ENCODE measurements around the gene TIMM44. TPM values are rescaled to one million over a fixed set of nuclear protein-coding genes. Genes with fewer than 3 reads are reported as not detected.
A peak's percentile ranks its signal among the peaks of the same experiment; 100 is the strongest.

Gene TIMM44
- total RNA-seq, result 10 to 100 TPM; 49.8 to 81.5 TPM

GRCh38 chr19:7943444-7944176, at the start of gene TIMM44:
TSS of gene TIMM44 (minus strand) at chr19:7943666. CDS start at chr19:7943651, 15 bp downstream.
- Mint-ChIP-seq H3K27ac (peak within 1 kb of the TSS; percentile 94), H3K36me3 (ENCODE audit: low read depth) (peaks cover 40% of the 10 kb centered on the region), H3K4me3 (peak within 1 kb of the TSS; percentile 98), H3K27me3 (no peaks in the 10 kb centered on the region), H3K4me1 (peaks cover 22% of the 10 kb centered on the region), H3K9me3 (no peaks in the 10 kb centered on the region)
- ATAC-seq (replicated peaks), result peak; percentile 99

- H3K4me1 Mint-ChIP-seq, result peaks cover 7% of the 10 kb centered on the region
- H3K27me3 Mint-ChIP-seq, result no peaks in the 10 kb centered on the region
- no peak overlapping the region for H3K4me3 Mint-ChIP-seq
- no peaks in the 10 kb centered on the region for H3K9me3 Mint-ChIP-seq
- H3K27ac Mint-ChIP-seq, result no peak overlapping the region
- ATAC-seq (replicated peaks), result no peak
- H3K36me3 Mint-ChIP-seq (ENCODE audit: low read depth), result peaks cover 57% of the 10 kb centered on the region
These were observed 49.1 kb upstream of the TIMM44 start for GRCh38 chr19:7992575-7992974.

DNA sequence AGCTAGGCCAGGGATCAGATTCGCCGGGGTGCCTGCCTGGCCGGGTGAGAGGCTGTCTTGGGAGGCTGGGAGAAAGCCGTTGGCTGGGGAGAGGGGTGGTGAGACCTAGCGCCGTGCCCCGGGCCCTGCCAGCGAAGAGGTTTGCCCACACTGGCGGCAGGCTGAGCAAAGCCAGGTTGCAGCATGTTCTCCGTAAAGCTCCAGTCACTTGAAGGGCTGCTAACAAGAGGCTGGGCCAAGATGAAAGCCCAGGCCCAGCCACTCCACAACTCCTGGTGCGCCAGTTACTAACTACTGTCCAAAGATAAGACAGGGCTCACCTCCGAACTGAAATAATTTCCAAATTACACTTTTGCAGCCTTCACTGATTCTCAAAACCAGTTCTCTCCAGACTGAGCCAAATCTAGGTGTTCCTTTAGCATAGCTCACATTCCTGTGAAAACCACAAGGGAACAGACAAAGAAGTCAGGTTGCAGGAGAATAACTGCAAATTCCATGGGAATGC, 45.7 kb upstream of the TIMM44 start:
- H3K27me3 Mint-ChIP-seq, result no peaks in the 10 kb centered on the region
- peaks cover 78% of the 10 kb centered on the region for H3K36me3 Mint-ChIP-seq (ENCODE audit: low read depth)
- no peak for ATAC-seq (replicated peaks)
- no peaks in the 10 kb centered on the region for H3K9me3 Mint-ChIP-seq
- peaks cover 10% of the 10 kb centered on the region for H3K4me1 Mint-ChIP-seq
- H3K27ac Mint-ChIP-seq, result no peak overlapping the region
- no peak overlapping the region for H3K4me3 Mint-ChIP-seq

- Mint-ChIP-seq H3K9me3 (no peaks in the 10 kb centered on the region), H3K36me3 (ENCODE audit: low read depth) (peaks cover 81% of the 10 kb centered on the region), H3K27me3 (no peaks in the 10 kb centered on the region), H3K27ac (peak overlapping the region; percentile 15), H3K4me1 (peaks cover 10% of the 10 kb centered on the region), H3K4me3 (no peak overlapping the region)
- ATAC-seq (replicated peaks), result no peak
These were observed 44.8 kb upstream of the TIMM44 start for GRCh38 chr19:7988307-7988706.

GRCh38 chr19:7987114-7987768, 43.8 kb upstream of the TIMM44 start:
- no peak for ATAC-seq (replicated peaks)
- H3K9me3 Mint-ChIP-seq, result no peaks in the 10 kb centered on the region
- peak overlapping the region; percentile 65 for H3K27ac Mint-ChIP-seq
- no peaks in the 10 kb centered on the region for H3K27me3 Mint-ChIP-seq
- peaks cover 86% of the 10 kb centered on the region for H3K36me3 Mint-ChIP-seq (ENCODE audit: low read depth)
- H3K4me1 Mint-ChIP-seq, result peaks cover 10% of the 10 kb centered on the region
- no peak overlapping the region for H3K4me3 Mint-ChIP-seq

GRCh38 chr19:7986321-7987113, 43.1 kb upstream of the TIMM44 start:
- ATAC-seq (replicated peaks), result no peak
- Mint-ChIP-seq H3K4me1 (peaks cover 10% of the 10 kb centered on the region), H3K4me3 (no peak overlapping the region), H3K36me3 (ENCODE audit: low read depth) (peaks cover 86% of the 10 kb centered on the region), H3K27me3 (no peaks in the 10 kb centered on the region), H3K9me3 (no peaks in the 10 kb centered on the region), H3K27ac (no peak overlapping the region)

GRCh38 chr19:7985481-7985911, 42.0 kb upstream of the TIMM44 start:
- Mint-ChIP-seq H3K4me1 (peaks cover 10% of the 10 kb centered on the region), H3K27ac (no peak overlapping the region), H3K36me3 (ENCODE audit: low read depth) (peaks cover 85% of the 10 kb centered on the region), H3K9me3 (no peaks in the 10 kb centered on the region), H3K4me3 (no peak overlapping the region), H3K27me3 (no peaks in the 10 kb centered on the region)
- no peak for ATAC-seq (replicated peaks)

GRCh38 chr19:7983995-7984837, 40.8 kb upstream of the TIMM44 start:
- H3K4me3 Mint-ChIP-seq, result no peak overlapping the region

GRCh38 chr19:7983286-7983950, 40.0 kb upstream of the TIMM44 start:
- peaks cover 82% of the 10 kb centered on the region for H3K36me3 Mint-ChIP-seq (ENCODE audit: low read depth)
- ATAC-seq (replicated peaks), result no peak
- H3K9me3 Mint-ChIP-seq, result no peaks in the 10 kb centered on the region
- H3K27me3 Mint-ChIP-seq, result no peaks in the 10 kb centered on the region
- H3K27ac Mint-ChIP-seq, result no peak overlapping the region
- peaks cover 10% of the 10 kb centered on the region for H3K4me1 Mint-ChIP-seq
- H3K4me3 Mint-ChIP-seq, result no peak overlapping the region

More at GRCh38 chr19:7983995-7984837, 40.8 kb upstream of the TIMM44 start:
- H3K27ac Mint-ChIP-seq, result no peak overlapping the region
- H3K27me3 Mint-ChIP-seq, result no peaks in the 10 kb centered on the region
- ATAC-seq (replicated peaks), result no peak
- peaks cover 83% of the 10 kb centered on the region for H3K36me3 Mint-ChIP-seq (ENCODE audit: low read depth)
- H3K9me3 Mint-ChIP-seq, result no peaks in the 10 kb centered on the region
- H3K4me1 Mint-ChIP-seq, result peaks cover 10% of the 10 kb centered on the region

- no peak for ATAC-seq (replicated peaks)
- Mint-ChIP-seq H3K9me3 (no peaks in the 10 kb centered on the region), H3K27ac (no peak overlapping the region), H3K4me3 (no peak overlapping the region), H3K36me3 (ENCODE audit: low read depth) (peaks cover 74% of the 10 kb centered on the region), H3K4me1 (peaks cover 4% of the 10 kb centered on the region), H3K27me3 (no peaks in the 10 kb centered on the region)
These were observed 39.2 kb upstream of the TIMM44 start for GRCh38 chr19:7982651-7983099.

GRCh38 chr19:7982103-7982502, 38.6 kb upstream of the TIMM44 start:
- no peak for ATAC-seq (replicated peaks)
- Mint-ChIP-seq H3K4me3 (no peak overlapping the region), H3K36me3 (ENCODE audit: low read depth) (peaks cover 69% of the 10 kb centered on the region)

GRCh38 chr19:7981661-7982060, 38.2 kb upstream of the TIMM44 start:
- no peak overlapping the region for H3K27ac Mint-ChIP-seq
- H3K27me3 Mint-ChIP-seq, result no peaks in the 10 kb centered on the region
- peaks cover 67% of the 10 kb centered on the region for H3K36me3 Mint-ChIP-seq (ENCODE audit: low read depth)
- ATAC-seq (replicated peaks), result no peak
- no peaks in the 10 kb centered on the region for H3K9me3 Mint-ChIP-seq
- H3K4me1 Mint-ChIP-seq, result no peaks in the 10 kb centered on the region
- no peak overlapping the region for H3K4me3 Mint-ChIP-seq

More at GRCh38 chr19:7982103-7982502, 38.6 kb upstream of the TIMM44 start:
- Mint-ChIP-seq H3K27ac (no peak overlapping the region), H3K9me3 (no peaks in the 10 kb centered on the region), H3K4me1 (no peaks in the 10 kb centered on the region), H3K27me3 (no peaks in the 10 kb centered on the region)

DNA sequence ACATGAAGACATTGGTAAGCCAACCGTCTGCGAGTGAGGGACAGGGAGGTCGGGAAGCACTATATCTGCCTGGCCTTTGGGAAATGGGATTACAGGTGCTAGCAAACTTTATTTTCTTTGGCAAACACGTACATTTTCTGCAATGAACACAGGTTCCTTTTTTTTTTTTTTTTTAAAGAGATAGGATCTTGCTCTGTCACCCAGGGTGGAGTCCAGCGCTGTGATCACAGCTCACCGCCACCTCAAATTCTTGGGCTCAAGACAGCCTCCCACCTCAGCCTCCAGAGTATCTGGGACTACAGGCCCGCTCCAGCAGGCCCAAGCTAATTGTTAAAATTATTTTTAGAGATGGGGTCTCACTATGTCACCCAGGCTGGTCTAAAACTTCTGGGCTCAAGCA, 37.7 kb upstream of the TIMM44 start:
- ATAC-seq (replicated peaks), result no peak
- H3K36me3 Mint-ChIP-seq (ENCODE audit: low read depth), result peaks cover 62% of the 10 kb centered on the region
- H3K9me3 Mint-ChIP-seq, result no peaks in the 10 kb centered on the region
- no peaks in the 10 kb centered on the region for H3K27me3 Mint-ChIP-seq
- no peak overlapping the region for H3K27ac Mint-ChIP-seq
- no peak overlapping the region for H3K4me3 Mint-ChIP-seq
- no peaks in the 10 kb centered on the region for H3K4me1 Mint-ChIP-seq

Measured in activated T-helper 17 cell treated with anti-CD3 and anti-CD28 coated beads, Interleukin-2, amount 50 U/mL, for 72 hours (primary cell).